GM18505 (cell line): ENCODE data around the gene PRAC1.

Source experiments
- ATAC-seq: cut with Tn5 transposase; IDR thresholded peaks from one replicate; pipeline ENCODE4 v1.9.1; 2021; ENCODE audit not compliant: unreplicated experiment
- POLR2A ChIP-seq: IDR thresholded peaks from 4 replicates; pipeline ENCODE4 v1.6.1; 2011; ENCODE audit warnings: borderline replicate concordance; ENCODE audit not compliant: insufficient read depth, insufficient read length; ENCODE audit errors: extremely low read depth

The PRAC1 gene

DNA sequence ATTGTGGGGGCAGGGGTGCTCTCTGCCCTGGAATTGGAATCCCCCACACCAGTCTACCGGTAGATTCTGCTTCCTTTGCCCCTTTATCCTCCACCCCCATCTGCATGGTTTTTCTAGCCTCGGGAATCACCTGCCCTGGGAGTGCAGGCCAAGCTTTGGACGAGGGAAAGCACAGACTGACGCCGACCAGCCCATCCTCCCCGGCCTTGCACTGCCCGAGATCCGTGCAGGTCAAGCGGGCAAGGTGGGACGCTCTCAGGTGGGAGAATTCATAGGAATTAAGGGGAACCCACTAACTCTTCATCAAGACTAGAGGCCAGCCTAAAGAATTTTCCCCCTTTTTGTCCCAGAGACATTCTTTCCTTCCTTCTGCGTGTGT, 16.1 kb upstream of the PRAC1 start:
- TF ChIP-seq POLR2A = no peak
- no peak for ATAC-seq

DNA sequence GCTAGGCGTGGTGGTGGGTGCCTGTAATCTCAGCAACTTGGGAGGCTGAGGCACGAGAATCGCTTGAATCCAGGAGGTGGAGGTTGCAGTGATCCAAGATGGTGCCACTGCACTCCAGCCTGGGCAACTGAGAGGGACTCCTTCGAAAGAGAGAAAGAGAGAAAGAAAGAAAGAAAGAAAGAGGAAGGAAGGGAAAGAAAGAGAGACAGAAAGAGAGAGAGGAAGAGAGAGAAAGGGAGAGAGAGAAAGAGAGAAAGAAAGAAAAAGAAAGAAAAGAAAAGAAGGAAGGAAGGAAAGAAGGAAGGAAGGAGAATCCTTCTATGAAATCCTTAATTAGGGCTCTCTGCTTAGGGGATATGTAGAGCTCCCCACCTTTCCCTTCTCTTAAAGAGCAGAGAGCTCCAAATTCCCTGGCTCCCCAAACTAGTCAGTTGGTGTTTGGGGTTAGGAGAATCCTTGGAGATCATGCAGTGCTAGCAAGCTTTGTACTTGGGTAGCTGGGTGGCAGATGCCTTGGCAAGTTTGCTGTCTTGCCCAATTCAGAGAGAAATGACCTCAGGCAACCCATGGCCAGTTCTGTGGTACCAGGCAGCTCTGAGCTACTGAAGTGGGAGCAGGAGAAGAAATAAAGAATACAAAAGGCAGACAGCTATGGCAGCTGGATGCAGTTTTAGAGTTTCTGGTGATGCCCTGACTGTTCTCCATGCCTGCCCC, 15.2 kb upstream of the PRAC1 start:
- TF ChIP-seq POLR2A = no peak
- ATAC-seq = no peak

DNA sequence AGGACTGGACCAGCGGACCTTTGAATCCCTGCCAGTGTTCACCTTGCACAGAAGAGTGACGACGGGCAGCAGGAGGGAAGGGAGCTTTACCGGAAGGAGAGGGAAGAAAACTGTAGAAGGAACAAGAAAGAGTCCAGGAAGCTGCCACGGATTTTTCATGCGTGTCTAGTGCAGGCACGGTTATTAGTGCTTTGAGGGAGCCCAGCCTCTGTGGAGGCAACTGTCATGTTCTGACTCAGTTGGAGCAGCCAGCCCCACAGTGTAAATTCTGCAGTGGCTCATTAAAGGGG, 12.7 kb upstream of the PRAC1 start:
- no peak for ATAC-seq
- no peak for TF ChIP-seq POLR2A

DNA sequence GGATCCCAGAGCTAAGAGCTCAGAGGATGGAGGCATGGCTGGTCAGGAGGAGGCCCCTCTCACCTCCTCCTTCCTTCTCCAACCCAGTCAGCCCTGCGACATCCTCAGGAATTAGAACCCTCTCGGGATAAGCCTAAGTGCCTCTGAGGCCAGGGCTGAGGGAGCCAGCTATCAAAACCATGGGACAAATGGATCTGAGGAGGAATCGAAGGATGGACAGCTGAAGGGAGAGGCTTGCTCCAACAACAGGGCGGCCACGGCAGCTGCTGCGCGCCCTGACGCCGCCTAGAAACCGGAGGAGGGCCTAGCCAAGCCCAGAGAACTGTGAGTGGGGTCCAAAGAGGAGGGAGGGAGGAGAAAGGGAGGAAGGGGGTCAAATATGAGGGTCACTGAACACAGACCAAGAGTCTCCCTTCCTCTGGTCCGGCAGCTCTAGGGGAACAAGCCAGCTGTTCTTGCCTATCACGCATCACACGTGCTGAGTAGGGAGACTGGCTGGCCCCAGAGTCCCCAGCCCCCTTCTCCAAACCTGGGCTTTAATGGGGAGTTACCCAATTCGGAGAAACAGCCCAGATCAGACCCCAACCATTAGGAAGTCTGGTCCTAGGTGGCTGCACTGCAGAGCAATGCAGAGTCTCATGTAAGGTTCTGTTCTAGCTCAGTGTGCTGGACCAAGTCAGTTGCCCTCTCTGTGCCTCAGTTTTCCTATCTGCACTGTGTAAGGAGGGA, 12.2 kb upstream of the PRAC1 start:
- no peak for TF ChIP-seq POLR2A
- ATAC-seq = no peak

DNA sequence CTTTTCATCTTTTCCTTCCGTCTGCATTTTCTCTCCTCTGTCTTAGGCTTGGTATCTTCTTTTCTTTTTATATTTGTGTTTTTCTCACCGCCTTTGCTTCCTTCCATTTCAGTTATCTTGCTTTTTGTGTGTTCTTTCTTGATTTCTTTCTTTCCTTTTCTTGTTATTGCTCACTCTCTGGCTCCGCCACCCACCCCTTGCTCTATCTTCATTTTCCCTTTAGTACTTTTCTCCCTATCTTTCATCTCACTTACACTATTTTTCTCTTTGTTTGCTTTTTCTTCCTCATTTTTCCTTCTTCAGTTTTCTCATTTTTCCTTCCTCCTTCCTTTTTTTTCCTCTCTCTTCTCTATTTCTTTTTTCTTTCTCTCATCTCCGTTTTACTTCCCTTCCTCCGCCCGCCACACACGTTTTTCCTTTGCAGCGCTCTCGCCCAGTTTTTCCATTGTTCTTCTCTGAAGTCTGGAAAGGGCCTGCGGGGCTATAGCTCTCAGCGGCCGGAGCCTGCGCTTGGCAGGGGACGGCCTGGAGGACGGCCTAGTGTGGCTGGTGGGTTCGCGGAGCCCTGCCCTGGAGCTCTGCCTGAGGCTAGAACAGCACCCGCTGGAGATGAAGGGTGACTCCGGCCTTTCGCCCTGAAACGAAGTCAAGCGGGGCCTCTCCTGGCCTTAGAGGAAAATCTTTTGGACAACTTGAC, 11.5 kb upstream of the PRAC1 start:
- no peak for ATAC-seq
- TF ChIP-seq POLR2A = no peak

DNA sequence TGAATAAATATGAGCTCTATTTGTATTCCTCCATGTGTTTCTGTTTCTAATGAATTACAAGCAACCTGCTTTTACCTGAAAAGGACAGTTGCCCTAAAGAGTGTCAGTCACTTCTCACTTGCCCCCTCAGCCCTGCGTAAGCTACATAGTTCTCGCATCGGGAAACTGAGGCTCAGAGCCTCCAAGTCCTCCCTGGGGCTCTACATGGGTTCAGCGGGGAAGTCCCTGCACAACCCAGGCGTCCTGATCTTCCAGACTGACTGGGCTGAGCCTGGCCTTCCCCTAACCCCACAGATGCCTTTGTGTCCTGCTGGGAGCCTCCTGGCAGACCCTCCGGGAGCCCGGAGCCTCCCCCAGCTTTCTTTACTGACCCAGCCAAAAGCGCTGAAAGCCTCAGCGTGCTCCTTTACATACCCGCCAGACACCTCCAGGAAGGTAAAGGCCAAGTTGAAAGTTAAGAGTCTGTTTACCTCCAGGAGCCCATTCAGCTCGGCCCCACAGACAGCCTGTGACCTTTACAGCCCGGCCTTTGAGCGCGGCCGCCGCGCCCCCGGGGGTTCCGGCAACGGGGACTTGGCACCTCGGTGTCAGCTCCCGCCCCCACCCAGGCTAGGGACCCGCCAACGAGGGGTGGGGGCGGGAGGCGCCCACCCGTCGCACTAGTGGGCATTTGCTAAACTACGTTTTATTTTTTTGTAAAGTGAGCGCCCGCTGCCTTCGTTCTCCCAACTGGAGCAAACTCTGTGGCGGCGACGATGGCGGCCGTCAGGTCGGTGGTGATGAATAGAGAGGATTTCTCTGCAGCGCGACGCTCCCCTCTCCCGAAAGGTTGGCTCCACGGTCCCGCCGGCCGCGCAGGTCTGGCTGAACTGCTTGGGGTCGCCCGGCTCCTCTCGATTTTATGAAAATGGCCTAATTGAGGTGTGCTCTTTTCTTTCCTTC, 10.6 kb upstream of the PRAC1 start:
- TF ChIP-seq POLR2A = no peak
- ATAC-seq = no peak

DNA sequence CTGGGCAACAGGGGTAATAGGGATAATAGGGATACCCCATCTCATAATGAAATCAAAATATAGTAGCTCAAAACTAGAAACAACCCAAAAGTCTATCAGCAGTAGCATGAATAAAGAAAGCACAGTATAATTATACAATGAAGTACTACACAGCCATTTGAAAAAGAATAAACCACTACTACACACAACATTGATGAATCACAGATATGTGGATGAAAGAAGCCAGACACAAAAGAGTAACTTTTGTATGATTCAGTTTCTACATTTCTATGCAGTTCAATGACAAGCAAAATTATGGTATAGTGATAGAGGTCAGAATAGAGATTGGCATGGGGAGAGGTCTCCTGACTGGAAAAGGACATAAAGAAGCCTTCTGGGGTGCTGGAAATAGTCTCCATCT, 9.0 kb upstream of the PRAC1 start:
- no peak for ATAC-seq

DNA sequence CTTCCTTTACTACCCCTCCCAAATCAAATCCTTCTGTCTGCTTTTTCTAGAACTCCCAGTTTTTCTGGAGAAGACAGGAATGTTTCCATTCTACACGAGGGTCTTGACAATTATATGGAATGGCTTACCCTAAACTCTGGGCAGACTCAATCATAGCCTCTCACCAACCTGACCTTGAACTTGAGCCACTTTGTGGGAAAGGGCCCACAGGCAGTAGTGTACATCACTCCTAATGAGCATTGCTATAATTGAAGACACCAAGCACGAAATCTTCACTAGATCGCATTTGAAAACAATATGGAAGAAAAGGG, 7.9 kb upstream of the PRAC1 start:
- no peak for ATAC-seq
- TF ChIP-seq POLR2A = no peak

More for the DNA sequence above, 9.0 kb upstream of the PRAC1 start:
- TF ChIP-seq POLR2A = no peak

DNA sequence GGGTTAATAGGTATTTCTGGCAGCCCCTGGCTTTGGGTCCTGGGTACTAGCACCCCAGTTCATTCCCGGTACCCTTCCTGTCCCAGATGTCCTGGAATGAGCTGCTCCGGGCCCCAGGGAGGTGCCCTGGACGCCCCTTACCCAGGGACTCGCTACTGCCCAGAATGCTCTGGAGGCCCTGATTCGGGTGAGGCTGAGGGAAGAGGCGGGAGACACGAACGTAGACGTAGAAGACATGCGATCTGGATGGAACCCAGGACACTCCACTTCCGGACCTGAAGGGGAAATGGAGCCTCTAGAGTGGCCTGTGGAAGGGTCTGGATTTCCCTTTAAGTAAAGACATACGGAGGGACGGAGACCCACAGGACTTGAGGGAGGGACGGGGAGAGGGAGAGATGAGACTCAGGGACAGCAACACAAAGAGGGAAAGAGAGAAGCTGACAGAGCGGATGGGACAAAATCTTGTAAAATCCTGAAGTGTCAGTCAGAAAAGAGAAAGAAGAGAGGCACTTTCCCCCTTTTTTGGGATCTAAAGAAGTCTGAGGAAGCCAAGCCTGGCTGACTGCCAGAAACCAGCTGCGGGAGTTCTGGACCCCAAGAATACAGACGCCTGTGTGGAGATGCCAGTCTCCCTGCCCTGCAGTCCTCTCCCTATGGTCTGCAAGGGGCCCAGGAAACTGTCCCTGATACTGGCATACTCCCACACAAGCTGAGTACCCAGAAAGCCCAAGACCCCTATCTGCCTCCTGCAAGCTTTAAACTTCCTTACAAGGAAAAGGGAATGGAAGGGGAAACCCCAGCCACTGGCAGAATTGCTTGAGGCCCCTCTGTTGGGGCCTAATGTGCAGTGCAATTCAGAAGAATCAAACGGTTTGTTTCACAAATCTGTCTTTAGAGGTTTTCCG, 7.3 kb upstream of the PRAC1 start:
- TF ChIP-seq POLR2A = no peak
- no peak for ATAC-seq

DNA sequence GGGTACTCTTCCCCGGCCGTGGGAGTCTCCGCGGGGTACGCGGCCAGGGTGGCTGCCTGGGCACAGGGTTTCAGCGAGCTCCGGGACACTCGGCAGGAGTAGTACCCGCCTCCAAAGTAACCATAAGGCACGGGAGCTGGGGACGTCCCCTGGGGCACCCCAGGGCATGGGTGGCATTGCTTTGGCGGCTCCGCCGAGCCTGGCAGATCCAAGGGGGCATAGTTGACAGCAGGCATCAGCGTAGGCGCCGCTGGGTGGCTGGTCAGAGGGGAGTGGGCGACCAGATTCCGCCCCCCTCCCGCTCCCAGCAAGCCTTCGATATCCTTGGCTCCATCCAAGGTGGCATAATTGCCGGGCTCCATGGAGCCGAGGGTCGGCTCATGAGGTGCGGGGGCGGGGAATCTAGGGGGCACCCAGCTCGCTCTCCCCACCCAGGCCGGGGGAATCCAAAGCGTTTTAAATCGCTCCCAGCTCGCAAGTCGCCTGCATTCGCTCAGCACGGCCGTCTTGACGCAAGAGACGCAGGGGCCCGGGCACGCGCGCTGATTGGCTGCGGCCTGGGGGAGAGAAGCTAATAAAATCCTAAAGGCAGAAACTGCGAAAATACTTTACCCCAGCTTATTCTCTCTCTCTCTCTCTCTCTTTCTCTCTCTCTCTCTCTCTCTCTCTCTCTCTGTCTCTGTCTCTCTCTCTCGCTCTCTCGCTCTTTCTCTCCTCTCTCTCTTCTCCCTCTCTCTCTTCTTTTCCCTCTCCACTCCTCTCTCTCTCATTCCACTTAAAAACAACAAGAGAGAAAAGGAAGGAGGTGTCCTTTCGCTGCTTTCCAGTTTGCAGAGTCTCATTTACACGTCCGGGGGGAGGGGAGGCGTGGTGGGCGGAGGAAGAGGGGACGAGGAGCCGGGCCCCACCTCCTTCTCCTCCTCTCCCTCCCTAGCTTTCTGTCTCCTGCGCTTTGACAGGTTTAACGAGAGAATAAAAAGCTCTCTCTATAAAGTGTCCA, 6.2 kb upstream of the PRAC1 start, which contains the start of gene HOXB13:
Gene HOXB13 (minus strand): TSS at position 519 of the 1,000 bp plus-strand sequence. CDS start 157 bp downstream, at position 362.
- TF ChIP-seq POLR2A = no peak
- ATAC-seq = no peak

DNA sequence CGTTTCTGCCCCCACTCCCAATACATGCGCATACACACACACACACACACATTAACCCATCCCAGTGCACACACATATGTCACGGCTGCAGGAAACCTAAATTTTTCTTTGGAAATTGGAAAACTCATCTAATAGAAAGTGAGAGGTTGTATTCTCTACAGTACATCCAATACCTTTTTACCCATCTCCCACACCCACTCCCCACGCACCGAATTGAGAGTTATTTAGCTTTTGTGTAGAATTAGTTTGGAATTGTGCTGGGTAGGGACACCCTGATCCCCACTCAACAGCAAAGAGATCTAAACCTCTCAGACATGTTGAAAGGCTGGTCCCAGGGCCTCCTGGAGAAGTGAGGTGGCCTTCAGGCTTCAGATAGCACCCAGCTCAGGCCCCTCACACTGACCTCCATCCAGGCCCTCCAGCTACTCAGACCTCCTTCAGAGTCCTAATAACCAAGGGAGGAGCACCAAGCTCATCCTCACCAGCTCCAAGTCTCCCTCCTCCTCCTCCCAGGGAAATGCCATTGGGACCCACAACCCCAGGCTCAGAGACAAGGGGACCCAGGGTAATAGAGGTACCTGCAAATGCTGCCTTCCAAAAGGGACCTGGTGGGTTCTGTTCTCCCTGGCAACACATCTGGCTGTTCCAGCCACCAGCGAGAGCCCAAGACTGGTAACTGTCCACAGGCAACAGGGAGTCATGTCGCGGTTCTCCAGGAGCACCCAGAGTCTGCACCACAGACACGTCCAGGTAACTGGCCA, 5.3 kb upstream of the PRAC1 start:
- no peak for ATAC-seq
- TF ChIP-seq POLR2A = no peak

DNA sequence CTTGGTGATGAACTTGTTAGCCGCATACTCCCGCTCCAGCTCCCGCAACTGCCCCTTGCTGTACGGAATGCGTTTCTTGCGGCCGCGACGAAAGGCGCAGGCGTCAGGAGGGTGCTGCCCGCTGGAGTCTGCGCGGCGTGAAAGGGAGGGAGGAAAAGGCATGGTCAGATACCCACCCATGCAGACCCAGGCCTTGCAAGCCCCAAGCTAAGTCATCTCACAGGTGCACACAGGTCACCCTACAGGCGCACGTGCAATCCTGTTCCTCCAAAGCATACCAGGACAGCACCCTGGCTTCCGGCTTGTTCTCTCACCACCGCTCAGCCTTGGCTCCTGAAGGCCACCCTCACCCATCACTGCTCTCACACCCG, 4.6 kb upstream of the PRAC1 start:
- no peak for TF ChIP-seq POLR2A

More for the DNA sequence above, 4.6 kb upstream of the PRAC1 start:
- ATAC-seq = no peak
